ENCODE measurements around the gene ARHGEF16.

The ARHGEF16 gene

GRCh38 chr1:3469104-3469848 is 14.8 kb downstream of the ARHGEF16 start:
- no peak for DNase-seq

GRCh38 chr1:3469849-3470649 is 15.6 kb downstream of the ARHGEF16 start:
- no peak for DNase-seq

GRCh38 chr1:3470650-3471355 is 16.3 kb downstream of the ARHGEF16 start:
- no peak for DNase-seq

- no peak for DNase-seq
Measured at GRCh38 chr1:3471356-3472087, 17.1 kb downstream of the ARHGEF16 start.

GRCh38 chr1:3472088-3472850 is 17.8 kb downstream of the ARHGEF16 start:
- DNase-seq = no peak

- DNase-seq = no peak
Measured at GRCh38 chr1:3472906-3473305, 18.4 kb downstream of the ARHGEF16 start.

- DNase-seq = no peak
Measured at GRCh38 chr1:3473381-3473844, 18.9 kb downstream of the ARHGEF16 start.

GRCh38 chr1:3474016-3474415 is 19.6 kb downstream of the ARHGEF16 start:
- no peak for DNase-seq

- no peak for DNase-seq
Measured at GRCh38 chr1:3474421-3474820, 20.0 kb downstream of the ARHGEF16 start.

GRCh38 chr1:3475839-3476573 is 21.5 kb downstream of the ARHGEF16 start:
- no peak for DNase-seq

GRCh38 chr1:3476666-3477065 is 22.2 kb downstream of the ARHGEF16 start:
- no peak for DNase-seq

- no peak for DNase-seq
Measured at GRCh38 chr1:3477241-3477995, 23.0 kb downstream of the ARHGEF16 start.

GRCh38 chr1:3478187-3478586 is 23.7 kb downstream of the ARHGEF16 start:
- no peak for DNase-seq

GRCh38 chr1:3479511-3480368 is 25.3 kb downstream of the ARHGEF16 start:
- no peak for DNase-seq

- DNase-seq = no peak
Measured at GRCh38 chr1:3480369-3480719, 25.9 kb downstream of the ARHGEF16 start.

- no peak for DNase-seq
Measured at GRCh38 chr1:3481046-3481445, 26.6 kb downstream of the ARHGEF16 start.

GRCh38 chr1:3481836-3482375 is 27.4 kb downstream of the ARHGEF16 start:
- DNase-seq = no peak

- no peak for DNase-seq
Measured at GRCh38 chr1:3482378-3482849, 27.9 kb downstream of the ARHGEF16 start.

- DNase-seq = no peak
Measured at GRCh38 chr1:3483380-3483779, 28.9 kb downstream of the ARHGEF16 start.

All from C1 segment of cervical spinal cord (tissue), 14 donors.